Stimulated activated CD4-positive, alpha-beta T cell treated with anti-CD3 and anti-CD28 coated beads, TNF-alpha, amount 100 ng/mL, for 4 hours (primary cell): ENCODE data around the gene NRCAM.
"Not testable (repeated sequence)": the region's sequence is repeated elsewhere in the genome, so short reads cannot be mapped to it uniquely, and the experiment has no call there.

Experiments used
- DNase-seq, 3 experiments: peaks; one replicate each; pipeline ENCODE4 v3.0.0-alpha.2; 2020; ENCODE audit warnings: low read depth in 3 of 3

The NRCAM gene

GRCh38 chr7:108345710-108346336 is 110.4 kb downstream of the NRCAM start:
- DNase-seq = no peak

- DNase-seq = no peak
Measured at GRCh38 chr7:108340856-108341411, 115.3 kb downstream of the NRCAM start.

- DNase-seq = not testable (repeated sequence)
Measured at GRCh38 chr7:108340406-108340805, 115.8 kb downstream of the NRCAM start.

GRCh38 chr7:108335269-108335918 is 120.8 kb downstream of the NRCAM start:
- no peak for DNase-seq

GRCh38 chr7:108332937-108333336 is 123.3 kb downstream of the NRCAM start:
- DNase-seq = no peak

GRCh38 chr7:108331971-108332370 is 124.3 kb downstream of the NRCAM start:
- no peak for DNase-seq

GRCh38 chr7:108330227-108330626 is 126.0 kb downstream of the NRCAM start:
- DNase-seq = no peak

GRCh38 chr7:108329514-108329913 is 126.7 kb downstream of the NRCAM start:
- DNase-seq = no peak

GRCh38 chr7:108328174-108328651 is 128.0 kb downstream of the NRCAM start:
- DNase-seq = no peak

- DNase-seq = no peak
Measured at GRCh38 chr7:108327353-108327752, 128.9 kb downstream of the NRCAM start.

GRCh38 chr7:108326938-108327337 is 129.3 kb downstream of the NRCAM start:
- no peak for DNase-seq

GRCh38 chr7:108324053-108325038 is 131.9 kb downstream of the NRCAM start:
- DNase-seq = no peak

GRCh38 chr7:108322925-108323832 is 133.1 kb downstream of the NRCAM start:
- no peak for DNase-seq

- no peak for DNase-seq
Measured at GRCh38 chr7:108322046-108322445, 134.2 kb downstream of the NRCAM start.

GRCh38 chr7:108321359-108321758 is 134.9 kb downstream of the NRCAM start:
- no peak for DNase-seq

GRCh38 chr7:108316708-108317107 is 139.5 kb downstream of the NRCAM start:
- DNase-seq = no peak

- no peak for DNase-seq
Measured at GRCh38 chr7:108314551-108314950, 141.7 kb downstream of the NRCAM start.

GRCh38 chr7:108314049-108314448 is 142.2 kb downstream of the NRCAM start:
- no peak for DNase-seq

- no peak for DNase-seq
Measured at GRCh38 chr7:108313086-108313485, 143.2 kb downstream of the NRCAM start.

- no peak for DNase-seq
Measured at GRCh38 chr7:108311446-108312168, 144.6 kb downstream of the NRCAM start.
